Osteocyte (in vitro differentiated cells): Measurements from ENCODE around the gene DCAF10. TPM values are rescaled to one million over a fixed set of nuclear protein-coding genes. Genes with fewer than 3 reads are reported as not detected.
A peak's percentile ranks its signal among the peaks of the same experiment; 100 is the strongest.

Experiments used
- DNase-seq: peaks from one replicate; pipeline ENCODE4 v3.0.0; 2021; ENCODE audit warnings: mixed read lengths; ENCODE audit not compliant: unreplicated experiment; ENCODE audit errors: extremely low spot score
- H3K27ac Mint-ChIP-seq: one replicate; pipeline ENCODE4 v1.8.0; 2021; ENCODE audit warnings: mild to moderate bottlenecking, mixed read lengths; ENCODE audit not compliant: unreplicated experiment
- H3K27me3 Mint-ChIP-seq: one replicate; pipeline ENCODE4 v1.8.0; 2021; ENCODE audit warnings: mixed read lengths; ENCODE audit not compliant: unreplicated experiment
- H3K36me3 Mint-ChIP-seq: one replicate; pipeline ENCODE4 v1.8.0; 2021; ENCODE audit warnings: mixed read lengths; ENCODE audit not compliant: unreplicated experiment
- H3K4me1 Mint-ChIP-seq: one replicate; pipeline ENCODE4 v1.8.0; 2021; ENCODE audit warnings: mixed read lengths; ENCODE audit not compliant: unreplicated experiment
- H3K4me3 Mint-ChIP-seq: one replicate; pipeline ENCODE4 v1.8.0; 2021; ENCODE audit warnings: mild to moderate bottlenecking, moderate library complexity, mixed read lengths; ENCODE audit not compliant: unreplicated experiment
- H3K9me3 Mint-ChIP-seq: one replicate; pipeline ENCODE4 v1.8.0; 2021; ENCODE audit warnings: mixed read lengths; ENCODE audit not compliant: unreplicated experiment
- total RNA-seq: library from RNA; stranded (reverse); gene quantifications from 2 replicates; pipeline ENCODE4 v1.2.1, GENCODE V29; 2021
- TF ChIP-seq, protein P1 (sequence below): fragments of 200-600 bp; sonication (generic); IDR thresholded peaks from 2 replicates; pipeline ENCODE4 v1.5.0; 2021; ENCODE audit warnings: antibody characterized with exemption, mild to moderate bottlenecking, moderate library complexity

Gene DCAF10
- total RNA-seq, 1 donor from 2014 or later: 27.7 TPM

DNA sequence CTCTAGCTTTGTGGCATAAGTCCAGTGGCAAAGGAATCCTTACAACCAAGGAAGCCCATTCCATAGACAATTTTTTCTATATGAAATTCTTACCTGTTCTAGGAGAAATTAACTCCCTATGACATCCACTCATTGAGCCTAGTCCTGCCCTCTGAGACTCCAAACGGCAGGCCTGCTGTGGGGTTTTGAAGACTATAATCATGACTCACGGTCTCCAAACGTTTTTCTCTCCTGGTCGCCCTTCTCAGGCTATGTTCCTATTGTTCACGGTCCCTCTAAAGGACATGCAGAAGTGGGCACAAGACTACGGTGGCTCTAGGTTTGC lies 16.3 kb upstream of the DCAF10 start:
- peak overlapping the region; percentile 99 for H3K4me3 Mint-ChIP-seq
- DNase-seq: no peak
- TF ChIP-seq, protein P1, sequence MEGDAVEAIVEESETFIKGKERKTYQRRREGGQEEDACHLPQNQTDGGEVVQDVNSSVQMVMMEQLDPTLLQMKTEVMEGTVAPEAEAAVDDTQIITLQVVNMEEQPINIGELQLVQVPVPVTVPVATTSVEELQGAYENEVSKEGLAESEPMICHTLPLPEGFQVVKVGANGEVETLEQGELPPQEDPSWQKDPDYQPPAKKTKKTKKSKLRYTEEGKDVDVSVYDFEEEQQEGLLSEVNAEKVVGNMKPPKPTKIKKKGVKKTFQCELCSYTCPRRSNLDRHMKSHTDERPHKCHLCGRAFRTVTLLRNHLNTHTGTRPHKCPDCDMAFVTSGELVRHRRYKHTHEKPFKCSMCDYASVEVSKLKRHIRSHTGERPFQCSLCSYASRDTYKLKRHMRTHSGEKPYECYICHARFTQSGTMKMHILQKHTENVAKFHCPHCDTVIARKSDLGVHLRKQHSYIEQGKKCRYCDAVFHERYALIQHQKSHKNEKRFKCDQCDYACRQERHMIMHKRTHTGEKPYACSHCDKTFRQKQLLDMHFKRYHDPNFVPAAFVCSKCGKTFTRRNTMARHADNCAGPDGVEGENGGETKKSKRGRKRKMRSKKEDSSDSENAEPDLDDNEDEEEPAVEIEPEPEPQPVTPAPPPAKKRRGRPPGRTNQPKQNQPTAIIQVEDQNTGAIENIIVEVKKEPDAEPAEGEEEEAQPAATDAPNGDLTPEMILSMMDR: no peak
- H3K36me3 Mint-ChIP-seq: peaks cover 29% of the 10 kb centered on the region
- no peaks in the 10 kb centered on the region for H3K27me3 Mint-ChIP-seq
- H3K9me3 Mint-ChIP-seq: no peaks in the 10 kb centered on the region
- H3K27ac Mint-ChIP-seq: peak overlapping the region; percentile 91
- peaks cover 28% of the 10 kb centered on the region for H3K4me1 Mint-ChIP-seq

DNA sequence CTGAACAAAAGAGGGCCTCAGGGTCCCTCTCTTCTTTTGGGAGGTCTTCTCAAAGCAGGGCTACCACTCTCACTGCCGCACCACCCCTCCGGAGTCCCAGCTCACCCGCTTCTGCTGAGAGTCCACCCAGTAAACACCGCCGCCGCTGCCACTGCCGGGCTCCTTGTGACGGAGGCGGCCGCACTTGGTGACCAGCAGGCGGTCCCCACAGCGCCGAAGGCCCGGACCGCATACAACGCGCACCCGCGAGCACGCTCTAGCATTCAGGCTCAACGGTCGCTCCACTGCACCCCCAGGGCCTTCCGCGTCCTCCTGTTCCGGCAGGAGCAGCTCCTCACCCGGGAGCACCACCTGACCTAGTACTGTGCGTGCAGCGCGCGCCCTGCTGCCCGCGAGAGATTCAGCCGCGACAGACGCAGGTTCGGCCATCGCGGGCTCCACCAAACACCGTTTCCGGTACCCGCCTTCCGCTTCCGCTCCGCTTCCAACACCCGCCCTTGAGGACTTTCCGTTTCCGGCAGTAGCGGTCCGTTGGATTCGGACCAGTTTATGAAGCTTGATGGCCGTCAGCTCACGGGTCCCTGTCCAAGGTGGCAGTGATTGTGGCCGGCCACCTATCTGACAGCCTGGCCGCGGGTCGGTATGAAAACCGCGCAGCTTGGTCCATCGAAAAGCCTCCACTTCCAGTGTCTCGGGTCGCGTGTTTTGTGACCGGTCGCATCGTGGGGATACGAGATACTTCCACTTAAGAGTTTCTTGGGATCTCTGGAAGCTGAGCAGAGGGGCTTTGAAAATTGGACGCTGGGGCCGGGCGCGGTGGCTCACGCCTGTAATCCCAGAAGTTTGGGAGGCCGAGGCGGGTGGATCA lies 15.7 kb upstream of the DCAF10 start, which contains the start of gene EXOSC3:
Gene EXOSC3 (minus strand): TSS at position 449 of the 868 bp plus-strand sequence. CDS start 20 bp downstream, at position 429.
- TF ChIP-seq, protein P1: no peak

DNA sequence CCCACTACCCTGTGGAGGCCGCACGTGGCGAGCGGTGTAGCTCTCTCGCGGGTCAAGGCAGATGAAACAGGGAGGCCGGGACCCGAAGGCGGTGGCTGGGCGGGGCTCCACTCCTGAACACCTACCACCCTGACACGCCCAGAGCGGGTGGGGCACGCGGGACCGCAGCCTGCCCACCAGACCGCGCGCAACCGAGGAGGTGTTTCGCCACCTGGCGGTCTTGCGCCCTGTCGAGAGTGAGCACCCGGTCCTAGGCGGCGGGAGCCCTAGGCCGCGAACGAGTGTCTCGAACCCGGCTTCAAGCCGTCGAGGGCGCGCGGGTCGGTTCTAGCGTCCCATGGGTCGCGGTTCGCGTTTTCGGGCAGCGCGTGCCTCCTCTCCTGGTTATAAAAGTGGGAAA lies 13.5 kb upstream of the DCAF10 start:
- Mint-ChIP-seq H3K36me3 (peaks cover 9% of the 10 kb centered on the region), H3K4me1 (peaks cover 28% of the 10 kb centered on the region), H3K9me3 (no peaks in the 10 kb centered on the region), H3K27me3 (no peaks in the 10 kb centered on the region), H3K27ac (no peak overlapping the region), H3K4me3 (no peak overlapping the region)
- no peak for DNase-seq
- TF ChIP-seq, protein P1: no peak

More for the DNA sequence above, 15.7 kb upstream of the DCAF10 start, which contains the start of gene EXOSC3:
- DNase-seq: peak; percentile 94
- H3K27ac Mint-ChIP-seq: peak within 1 kb of the TSS; percentile 91
- peaks cover 28% of the 10 kb centered on the region for H3K4me1 Mint-ChIP-seq
- peak within 1 kb of the TSS; percentile 99 for H3K4me3 Mint-ChIP-seq
- no peaks in the 10 kb centered on the region for H3K27me3 Mint-ChIP-seq
- peaks cover 25% of the 10 kb centered on the region for H3K36me3 Mint-ChIP-seq
- H3K9me3 Mint-ChIP-seq: no peaks in the 10 kb centered on the region

DNA sequence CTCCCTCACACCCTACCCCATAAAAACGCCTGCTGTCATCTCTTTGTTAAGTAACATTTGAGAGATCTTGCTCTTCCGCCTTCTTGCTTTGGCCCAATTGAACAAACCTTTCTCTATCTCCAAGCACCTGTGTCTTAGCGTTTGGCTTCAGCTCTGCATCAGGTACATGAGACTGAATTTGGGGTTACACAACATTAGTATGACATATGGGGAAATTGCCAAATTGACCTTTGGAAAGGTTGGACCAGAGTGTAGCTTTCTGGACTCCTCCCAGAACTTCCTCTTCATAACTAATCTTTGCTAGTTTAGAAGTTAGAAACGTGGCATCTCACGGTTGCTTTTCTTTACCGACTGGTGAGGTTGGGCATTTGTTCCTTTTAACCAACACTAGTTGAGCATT lies 12.3 kb upstream of the DCAF10 start:
- H3K36me3 Mint-ChIP-seq: no peaks in the 10 kb centered on the region
- TF ChIP-seq, protein P1: no peak
- no peak for DNase-seq
- no peaks in the 10 kb centered on the region for H3K9me3 Mint-ChIP-seq
- no peaks in the 10 kb centered on the region for H3K27me3 Mint-ChIP-seq
- H3K4me1 Mint-ChIP-seq: peaks cover 23% of the 10 kb centered on the region
- no peak overlapping the region for H3K27ac Mint-ChIP-seq
- no peak overlapping the region for H3K4me3 Mint-ChIP-seq

DNA sequence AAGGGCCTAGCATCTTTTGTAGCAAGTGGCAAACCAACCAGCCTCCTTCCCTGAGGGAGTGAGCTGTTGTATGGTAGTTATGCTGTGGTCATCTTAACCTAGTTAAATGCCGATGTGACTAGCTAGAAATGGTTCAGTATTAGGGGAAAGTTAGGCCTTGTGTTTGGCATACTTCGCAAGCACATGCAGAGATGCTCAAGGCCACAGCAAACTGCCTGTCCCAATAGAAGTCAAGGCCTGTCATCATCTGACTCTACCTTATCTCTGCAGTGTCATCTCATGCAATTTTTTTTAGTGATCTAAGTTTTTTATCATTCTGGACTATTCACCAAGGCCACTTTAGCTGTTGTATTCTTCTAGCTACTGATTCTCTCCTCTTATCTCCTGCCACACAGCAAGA lies 10.5 kb upstream of the DCAF10 start:
- TF ChIP-seq, protein P1: no peak
- Mint-ChIP-seq H3K36me3 (no peaks in the 10 kb centered on the region), H3K9me3 (no peaks in the 10 kb centered on the region), H3K27ac (no peak overlapping the region), H3K4me3 (no peak overlapping the region), H3K4me1 (peaks cover 7% of the 10 kb centered on the region), H3K27me3 (no peaks in the 10 kb centered on the region)
- DNase-seq: no peak
